K562 treated with DMSO at 1 percent for 24 hours (cell line): Measurements from ENCODE around the gene HIGD2A. TPM values are rescaled to one million over a fixed set of nuclear protein-coding genes. Genes with fewer than 3 reads are reported as not detected.

ENCODE experiments used
- total RNA-seq: library from RNA; unstranded; fragments of 300-600 nt; gene quantifications from 2 replicates; pipeline ENCODE4 v1.2.3, GENCODE V29; 2022; ENCODE audit warnings: low read depth; ENCODE audit not compliant: insufficient read depth

Gene HIGD2A, protein sequence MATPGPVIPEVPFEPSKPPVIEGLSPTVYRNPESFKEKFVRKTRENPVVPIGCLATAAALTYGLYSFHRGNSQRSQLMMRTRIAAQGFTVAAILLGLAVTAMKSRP
- total RNA-seq = 379 and 402 TPM in 2 replicates

DNA sequence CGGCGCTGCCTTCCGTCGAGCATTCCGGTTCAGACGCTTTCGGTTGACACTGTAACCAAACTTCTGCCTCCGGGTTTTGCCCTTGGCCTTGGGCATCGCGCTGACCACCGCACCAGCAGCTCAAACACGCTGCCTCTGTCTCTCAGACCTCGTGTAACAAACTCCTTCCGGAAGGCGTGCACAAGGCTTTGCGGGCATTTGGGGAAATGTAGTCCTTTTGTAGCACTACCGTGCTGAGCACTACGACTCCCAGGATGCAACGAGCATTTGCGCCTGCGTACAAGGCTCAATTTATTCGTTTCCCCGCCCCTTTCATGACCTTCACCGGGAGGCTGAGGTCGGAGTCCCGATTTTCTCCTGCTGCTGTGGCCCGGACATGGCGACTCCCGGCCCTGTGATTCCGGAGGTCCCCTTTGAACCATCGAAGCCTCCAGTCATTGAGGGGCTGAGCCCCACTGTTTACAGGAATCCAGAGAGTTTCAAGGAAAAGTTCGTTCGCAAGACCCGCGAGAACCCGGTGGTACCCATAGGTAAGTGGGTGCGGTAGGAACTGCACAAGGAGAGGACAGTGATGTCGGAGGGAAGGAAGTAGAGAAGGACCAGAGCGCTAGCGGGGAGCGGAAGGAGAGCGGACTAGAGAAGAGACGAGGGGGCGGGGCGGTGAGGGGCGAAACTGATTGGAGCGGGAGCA lies at the start of gene HIGD2A, which contains the start of gene NOP16:
TSS of gene HIGD2A (plus strand) at position 308 of the 691 bp plus-strand sequence. CDS start at position 377, 69 bp downstream.
TSS of gene NOP16 (minus strand) at position 155 of the 691 bp plus-strand sequence. CDS start at position 96, 59 bp downstream.

DNA sequence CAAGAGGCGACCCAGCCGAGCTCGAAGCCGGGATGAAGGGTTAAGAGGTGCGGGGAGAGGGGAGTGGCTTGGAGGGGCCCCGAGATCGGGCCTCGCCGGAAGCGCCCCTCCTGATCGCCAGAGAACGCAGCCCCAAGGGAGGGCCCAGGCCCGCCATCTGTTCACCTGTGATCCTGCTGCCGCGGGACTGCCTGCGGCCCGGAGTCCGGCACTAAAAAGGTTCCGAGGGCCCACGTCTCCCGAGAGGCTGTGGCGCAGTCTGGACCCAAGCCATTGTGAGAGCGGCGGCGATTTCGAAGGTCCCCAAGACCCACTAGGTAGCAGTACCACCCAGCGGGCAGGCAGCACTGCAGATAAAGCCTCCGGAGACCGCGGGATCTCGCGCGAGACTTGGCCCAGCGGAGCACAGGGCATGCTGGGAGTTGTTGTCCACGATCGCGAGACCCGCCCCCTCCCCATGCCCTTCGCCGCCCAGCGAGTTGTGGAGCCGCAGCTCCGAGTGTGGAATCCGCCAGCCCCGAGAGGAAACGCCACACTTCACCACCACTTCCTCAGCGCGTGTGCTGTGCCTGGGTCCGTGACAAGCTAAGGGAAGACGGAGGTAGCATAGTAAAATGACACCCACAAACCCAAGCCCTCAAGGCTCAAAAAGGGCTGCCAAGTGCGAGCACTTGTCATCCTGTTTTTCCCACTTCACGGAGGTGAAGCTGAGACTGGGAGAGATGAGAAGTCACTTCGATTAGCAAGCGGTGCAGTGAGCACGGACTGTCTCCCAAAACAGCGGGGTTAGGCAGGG lies 26.9 kb upstream of the HIGD2A start, which contains the start of gene KIAA1191:
TSS of gene KIAA1191 (minus strand) at position 328 of the 796 bp plus-strand sequence. CDS start 2,256 bp downstream, outside the sequence.

DNA sequence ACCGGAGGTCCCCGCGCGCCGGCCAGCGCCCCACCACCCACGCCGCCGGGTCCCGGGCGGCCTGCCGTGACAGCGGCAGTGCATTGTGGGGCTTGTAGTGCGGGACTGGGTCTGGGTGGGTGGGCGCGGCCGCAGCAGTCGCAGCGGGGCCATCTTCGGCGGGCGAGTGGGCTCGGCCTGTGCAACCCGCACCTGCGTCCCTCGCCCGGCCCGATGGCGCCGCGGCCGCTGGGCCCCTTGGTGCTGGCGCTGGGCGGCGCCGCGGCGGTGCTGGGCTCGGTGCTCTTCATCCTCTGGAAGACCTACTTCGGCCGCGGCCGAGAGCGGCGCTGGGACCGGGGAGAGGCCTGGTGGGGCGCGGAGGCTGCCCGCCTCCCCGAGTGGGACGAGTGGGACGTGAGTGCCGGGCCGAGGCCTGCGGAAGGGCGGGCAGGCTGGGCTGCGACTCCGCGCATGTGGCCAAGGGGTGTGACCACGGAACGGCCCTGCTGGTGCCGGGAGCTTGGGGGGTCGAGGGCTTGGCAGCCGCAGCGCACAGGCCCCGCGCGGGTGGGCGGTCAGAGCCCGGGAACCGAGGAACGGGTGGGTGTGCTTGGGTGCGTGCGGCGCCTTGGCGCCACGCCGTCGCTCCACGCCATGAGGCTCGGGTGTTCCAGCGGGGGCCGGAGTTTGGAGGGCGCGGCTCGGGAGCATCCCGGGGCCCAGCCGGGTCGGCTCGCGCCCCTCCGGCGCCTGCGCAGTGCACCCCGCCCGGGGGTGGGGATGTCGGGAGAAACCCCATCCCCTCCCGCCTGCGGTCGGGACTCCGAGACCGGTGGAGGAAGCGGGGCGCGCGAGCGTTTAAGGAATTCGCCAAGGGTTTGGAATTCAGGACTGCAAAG lies 23.0 kb upstream of the HIGD2A start, which contains the start of gene ARL10:
TSS of gene ARL10 (plus strand) at position 137 of the 881 bp plus-strand sequence. CDS start at position 214, 77 bp downstream.

DNA sequence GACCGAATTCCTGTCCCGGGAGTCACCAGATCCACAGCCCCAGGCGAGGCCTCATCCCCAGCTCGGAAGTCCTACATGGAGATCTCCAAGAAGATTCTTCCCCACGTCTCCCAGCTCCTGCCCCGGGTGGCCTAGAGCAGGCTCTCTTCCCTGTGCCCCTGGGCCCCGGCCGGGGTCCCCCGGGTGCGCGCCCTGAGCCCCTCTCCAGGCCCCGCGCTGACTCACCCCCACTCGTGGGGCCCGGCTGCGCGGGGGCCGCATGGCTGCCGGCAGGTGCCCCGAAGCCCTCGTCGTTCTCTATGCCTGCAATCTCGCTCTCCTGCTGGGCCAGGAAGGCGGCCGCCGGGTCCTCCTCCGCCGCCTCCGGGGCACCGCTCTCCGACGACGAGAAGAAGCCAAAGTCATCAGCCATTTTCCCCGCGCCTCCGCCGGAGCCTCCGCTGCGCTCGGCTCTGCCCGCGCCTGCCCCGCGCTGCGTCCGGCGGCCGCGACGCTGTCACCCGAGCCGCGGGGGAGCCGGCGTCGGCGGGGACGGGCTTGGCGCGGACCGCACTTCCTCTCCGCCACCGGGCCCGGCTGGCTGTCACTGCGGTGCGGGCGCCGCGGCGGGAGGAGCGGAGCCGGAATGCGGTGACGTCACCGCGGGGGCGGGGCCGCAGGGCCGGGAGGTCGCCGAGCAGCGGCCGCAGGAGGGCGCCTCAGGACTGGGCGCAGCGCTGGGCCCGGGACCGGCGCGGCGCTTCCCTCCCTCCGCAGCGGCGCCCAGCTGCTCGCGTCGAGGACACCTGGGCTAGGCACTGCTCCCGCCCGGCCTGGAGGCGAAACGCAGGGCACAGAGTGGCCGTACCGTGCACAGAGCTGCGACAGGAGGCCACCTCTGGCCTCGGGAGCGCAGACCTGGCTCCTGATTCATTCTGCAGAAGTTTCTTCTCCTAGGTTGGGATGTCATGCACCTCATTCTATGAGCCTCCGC lies 27.7 kb downstream of the HIGD2A start, which contains the start of gene CLTB:
TSS of gene CLTB (minus strand) at position 588 of the 973 bp plus-strand sequence. CDS start at position 412, 176 bp downstream.

Other genes with a start within 250 kb of the HIGD2A start
- gene SIMC1, start 150.3 kb upstream of the HIGD2A start, total RNA-seq = 13.7 and 14.4 TPM in 2 replicates
- 61.4 and 66.3 TPM in 2 replicates for gene KIAA1191, start 27.0 kb upstream of the HIGD2A start, total RNA-seq
- 0.06 TPM in 1 of 2 replicates, not detected in the other for gene ARL10, start 23.3 kb upstream of the HIGD2A start, total RNA-seq
- 16.8 and 17.2 TPM in 2 replicates for gene NOP16, start 153 bp upstream of the HIGD2A start, total RNA-seq
- gene CLTB, start 27.8 kb downstream of the HIGD2A start, total RNA-seq = 103 and 104 TPM in 2 replicates
- 24.1 and 25.6 TPM in 2 replicates for gene FAF2, start 59.6 kb downstream of the HIGD2A start, total RNA-seq
- gene RNF44, start 148.7 kb downstream of the HIGD2A start, total RNA-seq = 39.7 and 43.9 TPM in 2 replicates
- 0.07 and 0.13 TPM in 2 replicates for gene CDHR2, start 160.6 kb downstream of the HIGD2A start, total RNA-seq
- gene GPRIN1, start 221.4 kb downstream of the HIGD2A start, total RNA-seq = 8.0 and 9.3 TPM in 2 replicates
- not detected in 2 replicates for gene SNCB, start 241.8 kb downstream of the HIGD2A start, total RNA-seq
- gene EIF4E1B, start 241.9 kb downstream of the HIGD2A start, total RNA-seq = not detected in 2 replicates